GM12864 (cell line): ENCODE measurements around the gene EXOC2.

ENCODE experiments used
- DNase-seq: peaks from one replicate; pipeline ENCODE4 v3.0.0-alpha.2; 2011; ENCODE audit warnings: low read depth
- H3K4me3 ChIP-seq: 2 replicates; pipeline ENCODE4 v1.5.1; 2011; ENCODE audit warnings: mild to moderate bottlenecking, low read depth, low read length, control low read depth
- TF ChIP-seq, protein P1 (sequence below): IDR thresholded peaks from 2 replicates; pipeline ENCODE4 v1.5.1; 2011; ENCODE audit warnings: low read depth, mild to moderate bottlenecking, moderate library complexity, low read length, control low read depth, inconsistent platforms; ENCODE audit errors: missing control alignments

The EXOC2 gene

DNA sequence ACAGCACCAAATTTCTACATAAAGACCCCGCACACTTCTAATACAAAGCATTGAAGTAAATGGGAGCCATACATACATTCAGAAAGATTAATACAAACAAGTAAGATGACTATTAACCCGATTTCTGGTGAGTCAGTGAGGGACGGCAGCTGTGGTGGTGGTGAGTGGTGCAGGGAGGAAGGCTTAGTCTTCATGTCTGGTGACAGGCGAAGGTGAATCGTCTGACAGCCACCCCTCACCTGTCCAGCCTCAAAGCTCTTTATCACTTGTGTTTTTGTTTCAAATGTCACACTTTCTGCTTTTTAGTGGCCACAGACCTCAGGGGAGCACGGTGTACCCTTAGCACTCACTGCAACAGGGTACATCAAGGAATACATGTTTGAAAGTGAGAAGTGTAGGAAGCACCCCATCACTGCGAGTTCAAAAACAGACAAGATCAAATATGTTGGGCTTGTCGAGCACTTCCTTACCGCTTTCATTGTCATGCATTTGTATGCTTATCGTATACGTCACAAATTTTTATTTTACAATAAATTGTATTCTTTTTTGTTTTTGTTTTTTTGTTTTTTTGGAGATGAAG lies 237.8 kb downstream of the EXOC2 start:
- no peak for DNase-seq
- no peak overlapping the region for H3K4me3 ChIP-seq
- TF ChIP-seq, protein P1, sequence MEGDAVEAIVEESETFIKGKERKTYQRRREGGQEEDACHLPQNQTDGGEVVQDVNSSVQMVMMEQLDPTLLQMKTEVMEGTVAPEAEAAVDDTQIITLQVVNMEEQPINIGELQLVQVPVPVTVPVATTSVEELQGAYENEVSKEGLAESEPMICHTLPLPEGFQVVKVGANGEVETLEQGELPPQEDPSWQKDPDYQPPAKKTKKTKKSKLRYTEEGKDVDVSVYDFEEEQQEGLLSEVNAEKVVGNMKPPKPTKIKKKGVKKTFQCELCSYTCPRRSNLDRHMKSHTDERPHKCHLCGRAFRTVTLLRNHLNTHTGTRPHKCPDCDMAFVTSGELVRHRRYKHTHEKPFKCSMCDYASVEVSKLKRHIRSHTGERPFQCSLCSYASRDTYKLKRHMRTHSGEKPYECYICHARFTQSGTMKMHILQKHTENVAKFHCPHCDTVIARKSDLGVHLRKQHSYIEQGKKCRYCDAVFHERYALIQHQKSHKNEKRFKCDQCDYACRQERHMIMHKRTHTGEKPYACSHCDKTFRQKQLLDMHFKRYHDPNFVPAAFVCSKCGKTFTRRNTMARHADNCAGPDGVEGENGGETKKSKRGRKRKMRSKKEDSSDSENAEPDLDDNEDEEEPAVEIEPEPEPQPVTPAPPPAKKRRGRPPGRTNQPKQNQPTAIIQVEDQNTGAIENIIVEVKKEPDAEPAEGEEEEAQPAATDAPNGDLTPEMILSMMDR: no peak

DNA sequence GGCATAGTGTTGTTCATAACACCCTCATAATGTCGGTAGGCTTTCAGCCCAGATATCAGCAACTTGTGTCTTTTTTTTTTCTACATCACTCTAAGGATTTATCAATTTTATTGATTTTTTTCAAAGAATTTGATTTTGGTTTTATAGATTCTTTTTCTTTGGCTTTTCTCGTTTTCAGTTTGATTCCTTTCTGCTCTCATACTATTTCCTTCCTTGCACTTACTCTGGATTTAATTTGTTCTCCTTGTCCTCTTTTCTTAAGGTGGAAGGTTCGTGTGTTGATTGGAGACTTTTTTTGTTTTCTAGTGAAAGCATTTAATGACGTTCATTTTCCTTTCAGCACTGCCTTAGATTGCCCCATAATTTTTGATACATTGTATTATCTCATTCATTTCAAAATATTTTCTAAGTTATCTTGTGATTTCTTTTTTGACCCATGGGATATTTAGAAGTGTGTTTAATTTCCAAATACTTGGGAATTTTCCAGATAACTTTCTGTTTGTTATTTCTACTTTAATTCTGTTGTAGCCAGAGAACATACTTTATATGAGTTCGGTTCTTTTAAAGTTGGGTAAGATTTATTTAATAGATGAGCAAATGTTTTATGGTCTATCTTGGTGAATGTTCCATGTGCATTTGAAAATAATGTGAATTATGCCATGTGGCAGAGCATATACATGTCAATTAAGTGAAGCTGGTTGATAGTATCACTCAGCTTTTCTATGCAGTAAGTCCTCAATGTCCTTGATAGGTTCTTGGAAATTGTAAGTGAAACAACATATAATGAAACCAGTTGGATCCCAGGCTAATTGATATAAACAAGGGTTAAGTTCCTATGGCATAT lies 238.6 kb downstream of the EXOC2 start:
- TF ChIP-seq, protein P1: no peak
- no peak for DNase-seq

GRCh38 chr6:453152-453551 lies 239.8 kb downstream of the EXOC2 start:
- no peak for DNase-seq
- no peak overlapping the region for H3K4me3 ChIP-seq
- TF ChIP-seq, protein P1: no peak

More for the DNA sequence above, 238.6 kb downstream of the EXOC2 start:
- no peak overlapping the region for H3K4me3 ChIP-seq

DNA sequence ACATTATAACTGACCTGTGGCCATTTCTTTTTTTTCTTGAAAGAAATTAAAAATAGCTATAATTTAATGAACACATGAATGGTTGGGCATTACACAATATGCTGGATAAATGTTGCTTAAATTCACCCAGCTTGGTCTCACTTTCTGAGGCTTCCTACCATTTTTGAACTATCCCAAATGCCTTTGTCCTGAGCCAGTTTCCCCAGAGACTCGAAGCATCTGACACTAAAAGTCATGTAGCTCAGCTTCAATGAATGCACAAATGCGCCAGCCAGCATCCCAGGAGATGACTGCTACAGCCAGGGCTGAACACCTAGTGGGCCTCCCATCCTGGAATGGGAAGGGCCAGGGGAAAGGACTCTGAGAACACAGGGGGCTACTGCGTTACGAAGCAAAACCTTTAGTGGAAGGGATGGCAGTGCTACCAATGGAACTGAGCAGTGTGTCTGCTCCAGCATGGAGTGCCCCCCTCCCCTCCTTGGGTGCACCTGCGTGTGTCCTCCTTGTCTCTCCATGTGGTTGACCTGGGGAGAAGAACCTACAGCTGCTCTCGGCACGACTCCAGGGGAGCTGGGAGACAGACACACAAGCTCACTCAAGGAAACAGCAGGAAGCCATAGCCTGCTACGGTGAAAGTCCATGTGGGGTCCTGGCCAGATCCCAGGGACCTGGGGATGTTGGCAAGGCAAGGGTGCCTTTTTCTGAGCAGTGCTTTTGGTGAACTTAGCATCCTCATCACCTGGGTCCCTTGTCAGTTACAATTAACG lies 240.5 kb downstream of the EXOC2 start:
- TF ChIP-seq, protein P1: no peak
- H3K4me3 ChIP-seq: no peak overlapping the region
- no peak for DNase-seq

GRCh38 chr6:451847-452246 lies 241.1 kb downstream of the EXOC2 start:
- no peak for DNase-seq
- TF ChIP-seq, protein P1: no peak
- no peak overlapping the region for H3K4me3 ChIP-seq

- H3K4me3 ChIP-seq: no peak overlapping the region
- TF ChIP-seq, protein P1: no peak
- DNase-seq: no peak
These were observed 241.6 kb downstream of the EXOC2 start for GRCh38 chr6:451336-451735.
